ENCODE results near the gene ETNK2.
"Not testable (repeated sequence)": the region's sequence is repeated elsewhere in the genome, so short reads cannot be mapped to it uniquely, and the experiment has no call there.

Gene ETNK2

DNA sequence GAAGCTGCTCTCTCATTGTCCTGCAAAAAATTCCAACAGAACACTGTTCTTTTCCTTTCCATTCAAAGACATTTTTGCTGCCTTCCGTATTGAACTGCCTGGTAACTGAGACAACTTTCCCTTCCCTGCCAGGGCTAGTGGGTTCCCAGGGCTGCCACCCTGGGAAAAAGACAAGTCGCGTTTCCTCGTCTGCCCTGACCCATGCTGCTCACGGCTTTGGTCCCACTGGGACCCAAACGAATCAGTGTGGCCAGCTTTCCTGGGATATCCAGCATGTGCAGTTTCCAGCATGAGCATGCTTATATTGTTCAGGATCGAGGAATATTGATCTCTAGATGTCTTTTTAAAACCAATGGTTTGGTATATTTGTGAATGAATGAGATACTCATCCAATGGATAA, 60.8 kb downstream of the ETNK2 start:
- H3K4me1 ChIP-seq = peaks cover 30% of the 10 kb centered on the region
- in situ Hi-C loops (cut with MboI; ENCODE audit: low sequenced_read_pairs) = no loop called here
- H3K36me3 ChIP-seq (replicated peaks) = no peaks in the 10 kb centered on the region

GRCh38 chr1:204090132-204090531, 61.7 kb downstream of the ETNK2 start:
- H3K9me3 ChIP-seq; H3K4me3 ChIP-seq; H3K27me3 ChIP-seq (ENCODE audit: low read depth); in situ Hi-C loops (cut with MboI; ENCODE audit: low sequenced_read_pairs); H3K36me3 ChIP-seq (replicated peaks); DNase-seq (ENCODE audit: low spot score in 2 of 2): not testable (repeated sequence)
- peaks cover 30% of the 10 kb centered on the region for H3K4me1 ChIP-seq

More for the DNA sequence above, 60.8 kb downstream of the ETNK2 start:
- H3K4me3 ChIP-seq = no peak overlapping the region
- no peak for DNase-seq (ENCODE audit: low spot score in 2 of 2)
- H3K27me3 ChIP-seq (ENCODE audit: low read depth) = no peaks in the 10 kb centered on the region
- H3K9me3 ChIP-seq = no peaks in the 10 kb centered on the region

- Histone ChIP-seq H3K36me3 (replicated peaks) (no peaks in the 10 kb centered on the region), H3K4me1 (peaks cover 27% of the 10 kb centered on the region), H3K9me3 (no peaks in the 10 kb centered on the region), H3K27me3 (ENCODE audit: low read depth) (no peaks in the 10 kb centered on the region), H3K4me3 (no peak overlapping the region)
- in situ Hi-C loops (cut with MboI; ENCODE audit: low sequenced_read_pairs) = no loop called here
- DNase-seq (ENCODE audit: low spot score in 2 of 2) = no peak
Measured at GRCh38 chr1:204089044-204089751, 62.6 kb downstream of the ETNK2 start.

GRCh38 chr1:204088596-204088995, 63.2 kb downstream of the ETNK2 start:
- no peak overlapping the region for H3K4me3 ChIP-seq
- in situ Hi-C loops (cut with MboI; ENCODE audit: low sequenced_read_pairs) = no loop called here
- no peaks in the 10 kb centered on the region for H3K36me3 ChIP-seq (replicated peaks)
- no peaks in the 10 kb centered on the region for H3K27me3 ChIP-seq (ENCODE audit: low read depth)
- peaks cover 22% of the 10 kb centered on the region for H3K4me1 ChIP-seq
- no peak for DNase-seq (ENCODE audit: low spot score in 2 of 2)
- H3K9me3 ChIP-seq = no peaks in the 10 kb centered on the region

GRCh38 chr1:204087893-204088528, 63.8 kb downstream of the ETNK2 start:
- Histone ChIP-seq H3K9me3 (no peaks in the 10 kb centered on the region), H3K27me3 (ENCODE audit: low read depth) (no peaks in the 10 kb centered on the region), H3K4me1 (peaks cover 16% of the 10 kb centered on the region), H3K36me3 (replicated peaks) (no peaks in the 10 kb centered on the region), H3K4me3 (no peak overlapping the region)
- in situ Hi-C loops (cut with MboI; ENCODE audit: low sequenced_read_pairs) = no loop called here
- no peak for DNase-seq (ENCODE audit: low spot score in 2 of 2)

DNA sequence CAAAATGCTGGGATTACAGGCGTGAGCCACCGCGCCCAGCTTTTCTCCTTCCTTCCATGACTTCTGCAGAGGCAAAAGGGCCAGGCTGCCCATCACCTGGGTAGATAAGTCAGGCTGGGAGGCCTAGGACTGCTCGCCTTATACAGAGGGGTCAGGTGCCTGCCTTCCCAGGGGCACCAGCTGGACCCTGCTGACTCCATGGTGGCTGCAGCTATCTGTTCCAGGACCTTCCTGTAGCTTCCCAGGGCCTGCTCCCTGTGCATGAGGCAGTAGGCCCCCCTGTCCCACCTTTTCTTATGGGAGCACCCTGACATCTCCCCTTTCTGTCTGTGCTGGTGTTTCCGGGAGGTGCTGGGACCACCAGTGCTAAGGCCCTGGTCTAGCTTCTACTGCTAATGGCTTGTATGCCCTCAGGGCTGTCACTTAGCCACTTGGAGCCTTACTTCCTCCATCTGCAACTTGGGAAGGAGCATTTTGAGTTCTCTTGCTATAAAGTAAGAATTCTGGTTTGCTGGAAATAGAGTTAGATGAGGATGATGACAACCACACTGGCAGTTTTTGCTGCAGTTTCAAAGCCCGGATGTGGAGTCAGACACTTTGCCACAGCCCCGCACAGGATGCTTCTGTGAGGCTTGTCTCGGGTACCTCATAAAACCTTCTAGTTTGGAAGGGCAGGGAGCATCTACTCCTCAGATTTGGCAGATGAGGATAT, 64.5 kb downstream of the ETNK2 start:
- H3K4me1 ChIP-seq = peaks cover 15% of the 10 kb centered on the region
- H3K4me3 ChIP-seq = no peak overlapping the region
- no peaks in the 10 kb centered on the region for H3K36me3 ChIP-seq (replicated peaks)
- H3K9me3 ChIP-seq = no peaks in the 10 kb centered on the region
- DNase-seq (ENCODE audit: low spot score in 2 of 2) = no peak
- no peaks in the 10 kb centered on the region for H3K27me3 ChIP-seq (ENCODE audit: low read depth)
- in situ Hi-C loops (cut with MboI; ENCODE audit: low sequenced_read_pairs) = no loop called here

DNA sequence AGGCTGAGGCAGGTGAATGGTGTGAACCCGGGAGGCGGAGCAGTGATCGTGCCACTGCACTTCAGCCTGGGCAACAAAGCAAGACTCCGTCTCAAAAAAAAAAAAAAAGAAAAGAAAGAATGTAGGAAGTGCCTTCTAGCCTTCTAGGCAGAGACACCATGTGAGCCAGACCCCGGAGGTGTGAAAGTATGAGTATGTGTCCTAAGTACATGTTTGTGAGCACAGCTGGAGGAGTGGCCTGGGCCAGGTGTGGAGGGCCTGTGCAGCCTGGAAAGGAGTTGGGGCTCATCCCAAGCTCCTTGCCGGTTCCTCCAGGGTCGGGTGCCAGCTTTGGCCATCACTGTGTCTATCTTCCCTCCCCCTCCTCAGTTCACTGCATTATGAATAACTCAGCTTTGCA, 66.0 kb downstream of the ETNK2 start:
- peaks cover 6% of the 10 kb centered on the region for H3K4me1 ChIP-seq
- H3K36me3 ChIP-seq (replicated peaks) = no peaks in the 10 kb centered on the region
- no peaks in the 10 kb centered on the region for H3K9me3 ChIP-seq
- DNase-seq (ENCODE audit: low spot score in 2 of 2) = no peak
- in situ Hi-C loops (cut with MboI; ENCODE audit: low sequenced_read_pairs) = no loop called here
- H3K4me3 ChIP-seq = no peak overlapping the region
- no peaks in the 10 kb centered on the region for H3K27me3 ChIP-seq (ENCODE audit: low read depth)

GRCh38 chr1:204084247-204084772, 67.5 kb downstream of the ETNK2 start:
- in situ Hi-C loops (cut with MboI; ENCODE audit: low sequenced_read_pairs) = no loop called here
- peaks cover 17% of the 10 kb centered on the region for H3K4me1 ChIP-seq
- H3K4me3 ChIP-seq = no peak overlapping the region

DNA sequence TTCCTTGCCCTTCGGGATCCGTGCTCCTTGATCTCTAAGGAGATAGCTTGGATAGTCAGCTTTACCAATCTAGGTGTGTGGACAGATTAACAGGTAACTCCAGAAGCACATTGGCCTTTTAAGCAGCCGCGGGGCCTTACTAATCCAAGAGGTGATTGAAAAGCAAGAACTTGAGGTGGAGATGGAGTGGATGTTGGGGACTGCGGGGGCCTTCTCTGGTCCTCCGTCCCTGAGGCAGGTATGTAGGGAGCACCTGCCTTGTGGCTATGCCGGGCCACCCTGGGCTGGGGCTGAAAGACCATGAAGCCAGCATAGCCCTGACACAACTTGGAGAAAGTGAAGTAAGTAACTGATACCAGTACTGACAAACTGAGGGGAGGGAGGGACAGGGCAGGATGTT, 68.4 kb downstream of the ETNK2 start:
- H3K9me3 ChIP-seq = no peaks in the 10 kb centered on the region
- no peak overlapping the region for H3K4me3 ChIP-seq
- no peaks in the 10 kb centered on the region for H3K36me3 ChIP-seq (replicated peaks)
- no peak for DNase-seq (ENCODE audit: low spot score in 2 of 2)
- H3K27me3 ChIP-seq (ENCODE audit: low read depth) = no peaks in the 10 kb centered on the region
- peaks cover 24% of the 10 kb centered on the region for H3K4me1 ChIP-seq
- in situ Hi-C loops (cut with MboI; ENCODE audit: low sequenced_read_pairs) = no loop called here

More at GRCh38 chr1:204084247-204084772, 67.5 kb downstream of the ETNK2 start:
- Histone ChIP-seq H3K36me3 (replicated peaks) (no peaks in the 10 kb centered on the region), H3K9me3 (no peaks in the 10 kb centered on the region), H3K27me3 (ENCODE audit: low read depth) (no peaks in the 10 kb centered on the region)
- no peak for DNase-seq (ENCODE audit: low spot score in 2 of 2)

DNA sequence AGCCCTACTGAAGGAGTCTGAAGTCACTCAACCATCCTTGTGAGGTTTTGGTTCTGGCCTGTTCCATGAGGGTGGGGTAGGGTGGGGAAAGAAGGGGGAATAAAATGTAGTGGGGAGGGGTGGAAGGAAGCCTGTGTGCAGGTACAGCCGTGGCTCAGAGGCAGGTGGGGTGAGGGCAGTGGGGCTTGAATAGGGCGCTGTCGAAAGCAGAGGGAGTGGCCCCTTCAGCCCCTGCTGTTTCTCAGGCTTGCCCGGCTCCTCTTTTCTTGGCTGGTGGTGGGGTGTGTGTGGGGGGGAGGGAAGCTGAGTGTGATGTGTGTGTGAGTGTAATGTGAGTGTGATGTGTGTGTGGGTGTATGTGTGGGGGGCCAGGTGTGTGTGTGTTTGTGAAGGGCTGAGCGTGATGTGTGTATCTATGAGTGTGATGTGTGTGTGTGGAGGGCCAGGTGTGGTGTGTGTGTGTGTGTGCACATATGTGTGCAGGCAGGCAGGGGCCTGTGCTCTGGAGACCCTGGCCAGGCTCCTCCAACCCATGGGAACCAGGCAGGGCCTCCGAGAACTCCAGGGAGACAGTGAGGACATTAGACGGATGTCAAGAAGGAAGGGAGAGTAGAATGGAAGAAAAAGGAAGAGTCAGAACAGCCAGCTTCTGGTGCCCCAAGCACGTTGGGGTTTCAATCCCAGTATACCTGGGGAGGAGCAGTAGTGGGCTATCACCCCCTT, 69.9 kb downstream of the ETNK2 start:
- no peak for DNase-seq (ENCODE audit: low spot score in 2 of 2)
- Histone ChIP-seq H3K9me3 (no peaks in the 10 kb centered on the region), H3K4me1 (peaks cover 35% of the 10 kb centered on the region), H3K27me3 (ENCODE audit: low read depth) (no peaks in the 10 kb centered on the region), H3K36me3 (replicated peaks) (peaks cover 4% of the 10 kb centered on the region), H3K4me3 (no peak overlapping the region)
- in situ Hi-C loops (cut with MboI; ENCODE audit: low sequenced_read_pairs) = no loop called here

DNA sequence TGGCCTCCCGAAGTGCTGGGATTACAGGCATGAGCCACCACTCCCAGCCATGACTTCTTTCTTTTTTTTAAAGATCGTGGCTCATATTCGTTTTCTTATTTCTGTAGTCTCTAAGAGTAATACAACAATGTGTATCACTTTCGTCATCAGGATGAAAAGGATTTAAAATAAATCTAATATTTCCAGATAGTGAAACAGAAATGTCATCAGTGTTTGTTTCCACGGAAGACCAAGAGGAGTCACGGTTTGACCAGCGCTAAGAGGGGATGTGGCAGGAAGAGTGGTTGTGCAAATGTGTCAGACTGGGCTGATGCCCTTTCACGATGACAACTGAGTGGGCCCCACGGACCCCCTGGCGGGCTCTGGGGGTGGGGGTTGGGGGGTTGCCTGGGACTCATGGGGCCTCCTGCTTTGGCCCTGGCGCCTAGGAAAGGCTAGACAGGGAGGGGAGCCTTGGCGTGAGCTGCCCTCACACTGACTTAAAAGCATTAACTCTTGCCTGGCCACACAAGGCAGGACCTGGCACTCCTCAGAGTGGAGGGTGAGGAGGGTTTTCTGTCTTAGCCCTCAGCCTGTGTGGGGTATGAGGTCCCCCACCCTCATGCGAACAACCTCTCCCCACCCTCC, 70.6 kb downstream of the ETNK2 start:
- in situ Hi-C loops (cut with MboI; ENCODE audit: low sequenced_read_pairs) = no loop called here
- peaks cover 35% of the 10 kb centered on the region for H3K4me1 ChIP-seq

More for the DNA sequence above, 70.6 kb downstream of the ETNK2 start:
- Histone ChIP-seq H3K36me3 (replicated peaks) (peaks cover 4% of the 10 kb centered on the region), H3K27me3 (ENCODE audit: low read depth) (no peaks in the 10 kb centered on the region), H3K4me3 (no peak overlapping the region), H3K9me3 (no peaks in the 10 kb centered on the region)
- no peak for DNase-seq (ENCODE audit: low spot score in 2 of 2)

Measured in HAP-1 (cell line).